HG03342 (cell line): ENCODE results near the gene DLG2.

ENCODE experiments used
- ATAC-seq: cut with Tn5 transposase; IDR thresholded peaks from one replicate; pipeline ENCODE4 v1.9.1; 2021; ENCODE audit warnings: mild to moderate bottlenecking, moderate library complexity; ENCODE audit not compliant: unreplicated experiment

The DLG2 gene

DNA sequence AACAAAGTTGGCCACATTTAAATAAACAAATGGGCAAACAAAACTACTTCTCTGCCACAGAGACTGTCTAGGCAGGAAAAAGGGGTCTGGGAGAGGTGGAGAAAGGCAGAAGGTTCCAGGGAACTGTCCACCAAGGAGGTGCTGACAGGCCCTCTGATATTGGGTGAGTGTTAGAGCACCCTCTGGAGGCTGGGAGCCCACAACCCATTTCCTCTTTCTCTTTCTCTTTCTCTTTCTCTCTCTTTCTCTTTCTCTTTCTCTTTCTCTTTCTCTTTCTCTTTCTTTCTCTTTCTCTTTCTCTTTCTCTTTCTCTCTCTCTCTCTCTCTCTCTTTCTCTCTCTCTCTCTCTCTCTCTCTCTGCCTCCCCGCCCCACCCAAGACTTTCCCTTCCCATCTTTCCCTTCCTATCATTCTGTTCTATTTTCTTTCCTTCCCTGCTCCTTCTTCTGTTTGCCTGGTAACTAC is 912.8 kb downstream of the DLG2 start:
- peak; percentile 97 for ATAC-seq

DNA sequence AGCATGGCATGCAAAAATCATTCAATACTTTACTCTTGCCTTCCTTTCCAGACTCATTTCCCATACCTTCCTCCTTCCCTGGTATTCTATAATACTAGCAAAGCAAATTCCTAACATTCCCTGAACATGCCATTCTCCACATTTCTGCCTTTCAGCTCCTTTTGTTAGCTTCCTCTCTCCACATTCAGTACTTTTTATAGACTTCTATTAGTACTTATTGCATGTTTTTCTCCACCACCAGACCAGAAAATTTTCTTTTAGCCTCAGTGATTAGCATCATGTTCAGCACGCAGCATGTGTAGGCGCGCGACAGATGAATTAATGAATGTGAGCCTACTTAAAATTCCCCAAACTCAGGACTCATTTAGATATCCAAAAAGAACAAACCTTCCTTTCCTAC is 935.3 kb downstream of the DLG2 start:
- ATAC-seq, result no peak

DNA sequence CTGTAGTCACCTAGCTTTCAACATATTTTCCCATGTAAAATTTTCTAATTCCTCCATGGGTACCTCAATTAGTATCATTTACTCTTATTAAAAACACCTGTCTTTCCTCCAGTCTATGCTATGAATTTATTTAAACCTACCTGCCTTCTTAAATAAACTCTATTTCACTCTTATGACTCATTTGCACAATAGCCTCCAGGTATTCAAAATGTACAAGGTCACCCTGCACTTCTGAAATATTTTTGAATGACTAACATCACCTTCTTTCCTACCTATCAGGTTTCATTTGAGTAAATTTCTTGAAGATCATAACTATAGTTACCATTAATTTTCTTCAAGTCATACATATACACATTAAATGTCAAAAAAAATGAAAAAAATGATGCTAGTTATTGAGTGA is 939.7 kb downstream of the DLG2 start:
- no peak for ATAC-seq

DNA sequence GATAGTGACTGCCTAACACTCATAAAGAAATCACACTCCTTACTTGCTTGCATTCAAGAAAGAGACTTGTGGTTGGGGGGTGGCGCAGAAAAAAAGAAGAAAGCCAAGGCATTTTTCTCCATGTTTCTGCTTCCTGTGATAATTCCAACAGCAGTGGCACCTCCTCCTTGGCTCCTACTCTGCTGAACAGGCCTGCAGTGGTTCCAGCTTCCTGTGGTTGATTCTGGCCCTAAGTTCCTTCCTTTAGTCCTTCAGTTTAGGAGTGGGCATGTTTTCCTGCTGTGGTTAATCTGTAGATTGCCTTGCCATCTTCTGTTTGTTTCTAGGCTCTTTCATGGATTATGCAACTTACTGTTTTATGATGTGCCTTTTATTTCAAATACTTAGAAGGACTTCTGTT is 940.4 kb downstream of the DLG2 start:
- no peak for ATAC-seq

DNA sequence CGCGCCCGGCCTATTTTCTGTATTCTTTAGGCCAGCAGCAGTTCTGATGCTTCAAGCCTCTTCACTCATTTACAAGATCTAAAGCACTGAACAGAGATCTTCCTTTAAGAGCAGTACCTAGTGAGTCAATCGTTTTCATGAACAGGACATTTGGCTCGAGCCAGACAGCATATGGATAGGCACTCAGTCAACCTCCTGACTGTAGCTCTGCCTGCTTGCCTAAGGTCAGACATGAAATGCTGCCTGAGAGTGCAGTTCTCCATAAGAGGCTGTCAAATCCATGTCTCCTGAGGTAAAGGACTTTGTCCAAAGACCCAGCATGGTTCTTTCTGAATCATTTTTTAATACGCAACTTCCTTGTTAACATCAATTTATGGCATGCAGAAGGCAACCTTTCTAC is 941.2 kb downstream of the DLG2 start:
- ATAC-seq, result no peak

DNA sequence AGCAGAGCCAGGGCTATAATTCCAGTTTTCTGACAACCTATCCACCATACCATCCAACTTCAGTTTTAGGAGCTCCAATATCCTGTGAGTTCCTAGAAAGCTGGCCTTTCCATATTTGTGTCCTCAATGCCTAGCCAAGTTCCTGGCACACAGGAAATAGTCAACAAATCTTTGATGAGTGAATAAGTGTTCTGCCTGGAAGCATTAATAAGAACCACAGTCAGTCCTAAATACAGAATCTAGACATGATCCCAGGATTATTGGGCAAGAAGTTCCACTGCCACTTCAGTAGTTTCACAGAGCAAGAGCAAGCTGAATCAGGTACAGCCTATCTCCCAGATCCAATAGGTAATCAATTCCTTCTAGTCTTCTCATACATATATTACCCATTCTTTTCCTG is 942.0 kb downstream of the DLG2 start:
- ATAC-seq, result no peak

DNA sequence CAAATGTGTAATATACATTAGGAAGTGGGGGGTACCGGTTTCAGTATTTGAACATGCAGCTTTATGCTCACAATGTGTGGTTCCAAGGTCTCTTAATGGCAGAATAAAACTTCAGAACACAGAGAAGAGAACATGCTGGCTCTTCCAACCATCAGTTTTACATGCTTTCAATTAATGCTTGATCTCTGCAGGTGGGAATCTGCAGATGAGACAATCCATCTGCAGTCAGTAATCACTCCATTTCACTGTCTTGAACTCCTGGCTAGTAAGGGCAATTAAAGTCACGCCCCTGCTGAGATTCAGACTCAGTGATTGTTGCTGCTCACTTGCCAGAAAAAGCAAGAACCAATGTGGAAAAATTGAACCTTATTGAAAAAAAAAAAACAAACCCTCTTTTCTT is 945.7 kb downstream of the DLG2 start:
- no peak for ATAC-seq

DNA sequence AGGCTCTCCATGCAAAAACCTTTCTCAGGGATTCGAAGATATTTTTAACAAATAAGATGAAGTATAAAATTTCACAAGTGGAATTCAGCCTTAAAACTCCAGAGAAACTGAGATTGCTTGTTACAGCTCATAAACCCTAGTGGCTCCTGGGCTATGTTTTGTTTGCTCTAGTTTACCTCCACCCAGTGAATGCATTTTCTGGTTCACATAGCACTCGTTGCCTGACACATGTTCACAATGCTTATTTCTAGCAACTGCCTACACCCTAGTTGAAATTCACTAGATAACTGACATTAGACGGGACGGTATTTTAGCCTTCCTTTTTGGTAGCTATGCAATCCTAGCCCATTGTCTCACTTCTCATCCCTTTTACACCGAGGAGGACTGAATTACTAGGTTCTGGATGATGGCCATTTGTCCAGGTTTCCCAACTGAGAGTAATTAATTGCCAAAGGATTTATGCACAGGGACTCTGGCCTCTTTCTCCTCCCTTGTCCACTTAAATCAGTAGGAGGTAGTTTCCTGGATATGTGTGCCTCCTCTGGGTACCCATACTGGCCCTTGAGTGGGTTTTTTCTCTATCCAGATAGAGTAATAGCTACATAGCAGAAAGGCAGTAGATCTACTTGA is 951.6 kb downstream of the DLG2 start:
- no peak for ATAC-seq

DNA sequence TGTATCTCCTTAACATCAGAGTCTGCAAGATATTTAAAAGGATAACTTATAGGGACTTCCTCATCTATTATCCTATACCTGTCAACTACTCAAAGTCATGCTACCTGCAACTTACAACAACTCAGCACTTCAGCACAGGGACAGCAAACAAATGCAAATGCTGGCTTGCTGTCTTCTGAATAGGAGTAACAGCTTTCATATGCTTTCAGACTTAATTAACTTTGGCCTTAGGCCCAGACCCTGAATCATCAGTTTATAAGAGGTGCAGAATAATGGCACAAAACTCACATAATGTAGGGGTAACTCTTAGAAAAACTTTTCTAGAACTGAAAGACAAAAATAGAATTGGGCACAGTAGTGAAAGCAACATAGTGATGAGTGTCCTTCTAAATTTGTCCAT is 953.4 kb downstream of the DLG2 start:
- no peak for ATAC-seq

DNA sequence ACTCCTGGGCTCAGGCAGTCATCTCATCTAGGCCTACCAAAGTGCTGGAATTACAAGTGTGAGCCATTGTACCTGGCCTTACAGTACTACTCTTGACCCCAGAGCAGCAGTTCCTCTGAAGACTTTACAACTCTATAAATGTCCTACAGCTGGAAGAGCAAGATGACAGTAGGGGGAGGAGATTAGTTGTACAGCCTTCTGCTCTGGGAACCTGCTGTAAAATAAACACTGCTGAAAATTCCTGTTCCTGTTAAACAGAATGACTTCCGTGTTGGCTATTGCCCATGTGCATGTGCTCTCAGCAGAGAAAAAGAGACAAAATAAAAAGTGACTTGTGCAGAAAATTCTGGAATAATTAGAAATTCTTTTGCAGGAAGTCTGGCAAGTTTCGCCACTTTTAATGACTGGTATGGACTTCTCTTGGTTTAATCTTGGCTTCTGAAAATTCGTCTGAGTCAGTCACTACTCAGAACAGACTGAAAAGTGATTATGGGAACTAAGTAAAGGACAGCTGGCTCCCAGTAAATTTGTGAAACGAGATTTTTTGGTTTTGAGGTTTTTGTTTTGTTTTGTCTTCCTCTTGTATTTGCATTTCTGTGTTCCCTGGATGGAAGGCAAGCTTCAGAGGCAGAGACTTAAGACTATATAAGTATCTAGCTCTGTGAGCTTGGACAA is 955.7 kb downstream of the DLG2 start:
- ATAC-seq, result no peak

DNA sequence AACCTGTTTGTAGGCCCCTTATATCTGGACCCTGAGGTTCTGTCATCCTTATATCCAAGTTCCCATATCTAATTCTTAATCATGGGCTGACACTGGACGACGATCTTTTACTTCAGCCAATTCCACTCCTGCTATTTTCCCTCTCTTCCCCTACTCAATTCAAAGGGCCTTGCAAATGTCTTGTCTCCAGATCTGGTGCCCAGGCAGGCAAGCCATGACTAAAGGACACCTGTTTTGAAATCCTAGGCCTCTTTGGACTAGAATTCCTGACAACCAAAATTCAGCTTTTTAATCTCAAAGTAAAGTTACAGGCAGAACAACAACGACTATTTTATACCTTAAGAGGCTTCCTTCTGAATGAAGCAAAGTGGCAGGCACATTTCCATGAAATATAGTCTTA is 963.4 kb downstream of the DLG2 start:
- no peak for ATAC-seq

DNA sequence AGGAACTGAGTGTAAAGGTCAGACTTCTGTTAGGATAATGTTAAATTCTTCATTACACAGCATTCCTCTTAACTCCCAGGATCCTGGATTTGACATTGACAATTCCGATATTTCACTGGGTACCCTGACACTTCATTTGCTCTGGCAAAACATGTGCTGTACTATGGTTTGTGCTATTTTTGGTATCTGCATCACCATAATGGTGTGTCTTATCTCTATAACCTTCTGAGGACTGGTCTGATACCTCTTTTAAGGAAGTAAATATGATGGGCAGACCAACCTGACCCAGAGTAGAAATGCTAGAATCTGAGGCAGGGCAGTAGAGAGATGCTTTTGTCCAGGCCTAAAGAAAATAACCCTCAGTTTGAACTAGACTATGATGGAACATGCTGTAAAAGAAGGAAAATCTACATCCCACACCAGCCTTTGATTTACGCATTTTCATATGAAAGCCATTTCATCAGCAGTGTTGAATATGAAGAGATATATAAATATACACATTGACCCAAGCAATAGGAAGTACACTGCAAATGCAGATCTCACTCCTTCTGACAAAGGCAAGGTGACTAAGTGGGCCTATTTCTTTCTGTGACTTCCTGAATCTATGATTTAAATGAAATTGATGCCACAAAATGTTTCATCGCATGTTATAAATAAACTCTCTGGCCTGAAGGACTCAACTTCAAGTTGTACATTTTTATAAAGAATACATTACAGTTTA is 966.7 kb downstream of the DLG2 start:
- no peak for ATAC-seq

DNA sequence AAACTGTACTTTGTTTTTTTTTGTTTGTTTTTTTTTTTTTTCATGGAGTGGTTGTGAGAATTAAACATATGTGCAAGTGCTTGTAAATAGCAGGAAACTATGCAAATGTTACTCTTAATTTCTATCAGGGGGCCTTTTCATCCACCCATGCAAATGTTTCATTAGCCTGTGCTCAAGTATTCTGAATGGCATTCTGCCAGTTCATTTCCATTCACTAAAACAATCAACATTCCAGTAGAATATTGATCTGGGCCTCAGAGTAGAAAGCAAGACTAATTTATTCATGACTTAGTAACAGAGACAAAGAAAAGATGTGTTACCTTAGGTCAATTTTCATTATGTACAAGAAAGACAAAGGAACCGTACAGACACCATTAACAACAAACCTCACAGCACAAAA is 971.4 kb downstream of the DLG2 start:
- no peak for ATAC-seq

DNA sequence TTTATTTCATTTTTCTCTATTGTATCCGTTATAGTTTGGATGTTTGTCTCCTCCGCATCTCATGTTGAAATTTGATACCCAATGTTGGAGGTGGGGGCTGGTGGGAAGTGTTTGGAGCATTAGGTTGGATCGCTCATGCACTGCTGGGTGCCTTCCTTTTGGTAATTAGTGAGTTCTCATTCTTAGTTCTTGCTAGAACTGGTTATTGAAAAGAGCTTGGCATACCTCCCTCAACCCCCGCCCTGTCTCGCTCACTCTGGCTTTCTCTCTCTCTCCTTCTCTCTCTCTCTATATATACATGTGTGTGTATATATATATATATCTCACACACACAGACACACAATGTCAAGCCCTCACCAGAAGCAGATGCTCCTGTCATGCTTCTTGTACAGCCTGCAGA is 978.7 kb downstream of the DLG2 start:
- no peak for ATAC-seq

DNA sequence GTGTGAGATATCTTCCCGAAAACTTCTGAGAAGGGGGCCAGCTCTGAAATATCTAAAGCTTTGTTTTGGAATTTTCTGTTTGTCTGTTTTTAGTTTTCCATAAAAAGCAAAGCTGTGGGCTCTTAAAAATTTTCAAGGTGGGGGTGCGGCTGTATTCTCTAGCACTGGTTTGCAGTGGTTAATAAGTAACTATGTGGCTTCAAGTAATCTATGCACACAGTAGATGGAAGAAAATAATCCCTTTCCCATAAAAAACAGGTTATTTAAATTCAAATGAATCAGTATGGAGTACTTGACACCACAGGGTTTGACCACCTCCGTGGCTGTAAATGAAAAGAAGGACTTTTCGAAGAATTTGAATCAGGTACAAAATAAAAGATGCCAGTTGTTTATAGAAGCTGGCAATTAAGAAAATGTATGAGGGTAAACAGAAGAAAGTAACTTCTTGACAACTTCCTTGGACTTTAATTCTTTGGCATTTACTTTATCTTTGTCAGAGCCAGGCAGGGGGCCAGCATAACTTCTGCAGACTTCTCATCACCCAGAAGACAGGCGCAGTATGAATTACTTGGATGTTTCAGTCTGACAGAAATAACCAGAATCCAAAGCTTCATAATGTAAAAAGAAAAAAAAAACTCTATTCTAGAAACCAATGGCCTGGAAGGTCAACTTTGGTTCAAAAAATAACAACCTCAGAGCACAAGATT is 981.0 kb downstream of the DLG2 start:
- ATAC-seq, result no peak

DNA sequence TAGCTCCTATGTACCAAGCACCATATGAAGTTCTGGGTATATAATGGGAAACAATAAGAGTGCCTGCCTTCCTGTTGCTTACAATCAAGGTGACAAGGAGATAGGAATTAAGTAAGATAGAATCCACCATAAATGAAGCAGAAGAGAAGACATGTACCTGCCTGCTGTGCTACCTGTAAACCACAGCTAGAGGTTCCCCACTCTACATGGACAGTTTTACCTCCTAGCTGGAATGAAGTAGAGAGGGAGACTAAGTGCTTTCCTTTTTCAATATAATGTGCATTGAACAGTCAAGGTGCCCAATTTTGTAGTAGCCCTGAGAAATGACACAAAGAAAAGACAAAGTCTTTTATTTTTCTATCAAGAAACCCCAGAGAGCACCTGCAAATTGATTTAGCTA is 984.6 kb downstream of the DLG2 start:
- ATAC-seq, result no peak

DNA sequence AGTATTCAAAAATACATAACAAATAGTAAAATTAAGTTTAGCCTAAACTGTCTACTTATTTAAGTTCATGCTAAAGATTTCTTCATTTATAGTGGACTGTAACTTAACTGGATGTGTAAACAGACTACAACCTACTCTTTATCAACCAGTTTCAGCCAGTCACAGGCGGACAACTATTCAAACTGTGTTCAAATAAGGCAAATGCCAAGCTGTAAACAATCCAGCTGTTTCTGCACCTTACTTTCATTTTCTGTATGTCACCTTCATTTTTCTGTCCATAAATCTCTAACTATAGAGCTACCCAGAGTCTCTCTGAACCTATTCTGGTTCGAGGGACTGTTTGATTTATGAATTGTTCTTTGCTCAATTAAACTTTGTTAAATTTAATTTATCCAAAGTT is 992.8 kb downstream of the DLG2 start:
- no peak for ATAC-seq

DNA sequence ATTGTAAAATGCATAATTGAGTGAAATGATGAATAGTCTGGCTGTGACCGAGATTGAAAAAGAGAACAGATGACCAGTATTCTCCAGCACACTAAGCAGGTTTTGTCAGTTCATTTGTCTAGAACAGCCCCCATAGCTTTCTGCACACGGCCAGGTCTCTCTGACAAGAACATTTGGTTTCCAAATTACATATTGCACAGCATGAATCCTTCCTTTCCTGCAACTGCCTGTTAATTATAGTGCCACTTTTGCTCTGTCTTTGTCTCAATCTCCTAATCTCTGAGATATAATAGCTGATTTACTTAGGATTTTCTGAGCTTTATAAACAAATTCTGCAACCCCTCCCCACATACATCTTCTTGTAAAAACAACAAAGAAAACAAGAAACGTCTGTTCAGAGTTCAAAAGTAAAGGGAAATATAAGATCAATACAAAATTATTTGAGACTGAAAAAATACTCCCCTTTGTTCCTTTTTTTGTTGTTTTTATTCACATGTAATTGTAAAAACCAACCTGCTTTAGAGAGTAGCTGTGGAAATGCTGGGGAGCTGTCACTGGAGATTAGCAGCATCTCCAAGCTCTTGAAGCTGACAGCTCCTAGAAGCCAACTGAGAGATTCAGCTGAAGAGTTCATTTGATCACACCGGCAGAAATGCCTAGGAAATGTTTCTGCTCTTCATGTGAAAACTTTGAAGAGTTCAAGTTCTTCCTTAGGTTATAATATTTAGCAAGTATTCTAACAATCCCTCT is 998.1 kb downstream of the DLG2 start:
- no peak for ATAC-seq

DNA sequence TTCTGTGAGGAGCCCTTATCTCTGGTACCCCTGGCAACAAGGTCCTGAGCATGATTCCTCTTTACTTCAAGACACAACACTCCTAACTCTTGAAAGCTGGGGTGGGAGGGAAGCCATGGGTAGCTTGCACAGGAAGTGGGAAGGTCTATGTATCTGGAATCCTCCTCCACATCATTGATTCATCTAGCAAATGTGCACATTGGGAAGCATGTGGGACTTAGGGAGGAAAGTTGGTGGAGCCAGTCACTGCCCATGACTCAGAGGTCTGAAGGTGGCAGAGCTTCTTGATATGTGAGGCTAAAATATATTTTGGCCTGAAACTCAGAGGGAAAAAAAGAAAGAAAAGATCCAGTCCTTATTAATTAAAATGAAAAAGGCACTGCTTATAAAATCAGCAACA is 1000.9 kb downstream of the DLG2 start:
- no peak for ATAC-seq

DNA sequence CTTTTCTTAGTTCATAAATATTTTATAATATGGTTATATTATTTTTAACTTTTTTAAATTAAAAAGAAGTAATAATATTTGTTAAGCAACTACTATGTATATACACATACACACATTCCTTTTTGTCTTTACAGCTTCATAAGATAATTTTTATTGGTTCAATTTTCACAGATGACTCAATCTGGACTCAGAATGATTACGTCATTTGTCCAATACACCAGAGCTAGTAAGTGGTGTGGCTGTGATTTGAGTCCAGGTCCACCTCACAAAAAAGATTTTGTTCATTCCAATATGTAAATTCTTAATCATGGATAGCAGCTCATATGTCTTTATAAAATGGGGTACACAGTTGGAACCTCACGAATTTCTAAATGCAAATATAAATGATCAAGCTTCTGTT is 1014.5 kb downstream of the DLG2 start:
- no peak for ATAC-seq

DNA sequence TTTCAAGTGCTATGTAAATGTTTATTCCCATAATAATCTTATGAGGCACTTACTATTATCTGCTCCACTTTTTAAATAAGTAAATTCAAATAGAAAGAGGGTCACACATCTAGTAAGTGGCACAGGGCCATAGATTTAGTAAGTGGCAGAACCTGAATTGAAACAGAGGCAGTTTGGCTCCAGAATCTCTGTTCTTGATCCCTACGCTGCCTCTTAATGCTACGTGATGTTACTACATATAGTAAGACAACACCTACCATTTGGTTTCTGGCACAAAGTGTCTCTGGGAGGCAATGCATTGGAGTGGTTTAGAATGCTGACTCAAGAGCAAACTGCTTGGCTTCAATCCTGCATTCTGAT is 1018.3 kb downstream of the DLG2 start:
- no peak for ATAC-seq
